Ishikawa (cell line): ENCODE measurements around the gene ZNF682.

ENCODE experiments used
- CEBPB ChIP-seq: IDR thresholded peaks from 2 replicates; pipeline ENCODE4 v1.6.1; 2012
- CREB1 ChIP-seq: IDR thresholded peaks from 2 replicates; pipeline ENCODE4 v1.6.1; 2012; ENCODE audit warnings: low read depth
- EGR1 ChIP-seq: IDR thresholded peaks from 2 replicates; pipeline ENCODE4 v1.6.1; 2012
- EP300 ChIP-seq: IDR thresholded peaks from 2 replicates; pipeline ENCODE4 v1.6.1; 2012; ENCODE audit warnings: borderline replicate concordance
- FOXM1 ChIP-seq: IDR thresholded peaks from 2 replicates; pipeline ENCODE4 v1.6.1; 2012; ENCODE audit warnings: low read depth, borderline replicate concordance
- NFIC ChIP-seq: IDR thresholded peaks from 2 replicates; pipeline ENCODE4 v1.6.1; 2012
- RAD21 ChIP-seq: IDR thresholded peaks from 2 replicates; pipeline ENCODE4 v1.6.1; 2012; ENCODE audit warnings: low read depth
- TAF1 ChIP-seq: IDR thresholded peaks from 2 replicates; pipeline ENCODE4 v1.6.1; 2012; ENCODE audit warnings: low read depth, mild to moderate bottlenecking
- TCF12 ChIP-seq: IDR thresholded peaks from 2 replicates; pipeline ENCODE4 v1.6.1; 2012; ENCODE audit warnings: low read depth
- TEAD4 ChIP-seq: IDR thresholded peaks from 2 replicates; pipeline ENCODE4 v1.6.1; 2012
- YY1 ChIP-seq: IDR thresholded peaks from 2 replicates; pipeline ENCODE4 v1.6.1; 2012; ENCODE audit warnings: low read depth
- ZBTB7A ChIP-seq: IDR thresholded peaks from 2 replicates; pipeline ENCODE4 v1.6.1; 2012; ENCODE audit warnings: low read depth
- TF ChIP-seq, protein P1 (sequence below): IDR thresholded peaks from 2 replicates; pipeline ENCODE4 v1.6.1; 2012
- TF ChIP-seq, protein P2 (sequence below): IDR thresholded peaks from 2 replicates; pipeline ENCODE4 v1.6.1; 2012
- TF ChIP-seq, protein P3 (sequence below): IDR thresholded peaks from 2 replicates; pipeline ENCODE4 v1.6.1; 2012; ENCODE audit warnings: low read depth, mild to moderate bottlenecking

Gene ZNF682

GRCh38 chr19:20028611-20029010, 10.7 kb downstream of the ZNF682 start:
- TF ChIP-seq YY1, result no peak
- no peak for TF ChIP-seq CEBPB
- no peak for TF ChIP-seq EGR1
- no peak for TF ChIP-seq RAD21
- no peak for TF ChIP-seq NFIC
- TF ChIP-seq TCF12, result no peak
- TF ChIP-seq TAF1, result no peak
- TF ChIP-seq CREB1, result no peak
- no peak for TF ChIP-seq ZBTB7A
- TF ChIP-seq, protein P1, sequence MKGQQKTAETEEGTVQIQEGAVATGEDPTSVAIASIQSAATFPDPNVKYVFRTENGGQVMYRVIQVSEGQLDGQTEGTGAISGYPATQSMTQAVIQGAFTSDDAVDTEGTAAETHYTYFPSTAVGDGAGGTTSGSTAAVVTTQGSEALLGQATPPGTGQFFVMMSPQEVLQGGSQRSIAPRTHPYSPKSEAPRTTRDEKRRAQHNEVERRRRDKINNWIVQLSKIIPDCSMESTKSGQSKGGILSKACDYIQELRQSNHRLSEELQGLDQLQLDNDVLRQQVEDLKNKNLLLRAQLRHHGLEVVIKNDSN, result no peak
- TF ChIP-seq FOXM1, result no peak
- TF ChIP-seq, protein P2, sequence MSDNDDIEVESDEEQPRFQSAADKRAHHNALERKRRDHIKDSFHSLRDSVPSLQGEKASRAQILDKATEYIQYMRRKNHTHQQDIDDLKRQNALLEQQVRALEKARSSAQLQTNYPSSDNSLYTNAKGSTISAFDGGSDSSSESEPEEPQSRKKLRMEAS, result no peak
- no peak for TF ChIP-seq TEAD4
- TF ChIP-seq, protein P3, sequence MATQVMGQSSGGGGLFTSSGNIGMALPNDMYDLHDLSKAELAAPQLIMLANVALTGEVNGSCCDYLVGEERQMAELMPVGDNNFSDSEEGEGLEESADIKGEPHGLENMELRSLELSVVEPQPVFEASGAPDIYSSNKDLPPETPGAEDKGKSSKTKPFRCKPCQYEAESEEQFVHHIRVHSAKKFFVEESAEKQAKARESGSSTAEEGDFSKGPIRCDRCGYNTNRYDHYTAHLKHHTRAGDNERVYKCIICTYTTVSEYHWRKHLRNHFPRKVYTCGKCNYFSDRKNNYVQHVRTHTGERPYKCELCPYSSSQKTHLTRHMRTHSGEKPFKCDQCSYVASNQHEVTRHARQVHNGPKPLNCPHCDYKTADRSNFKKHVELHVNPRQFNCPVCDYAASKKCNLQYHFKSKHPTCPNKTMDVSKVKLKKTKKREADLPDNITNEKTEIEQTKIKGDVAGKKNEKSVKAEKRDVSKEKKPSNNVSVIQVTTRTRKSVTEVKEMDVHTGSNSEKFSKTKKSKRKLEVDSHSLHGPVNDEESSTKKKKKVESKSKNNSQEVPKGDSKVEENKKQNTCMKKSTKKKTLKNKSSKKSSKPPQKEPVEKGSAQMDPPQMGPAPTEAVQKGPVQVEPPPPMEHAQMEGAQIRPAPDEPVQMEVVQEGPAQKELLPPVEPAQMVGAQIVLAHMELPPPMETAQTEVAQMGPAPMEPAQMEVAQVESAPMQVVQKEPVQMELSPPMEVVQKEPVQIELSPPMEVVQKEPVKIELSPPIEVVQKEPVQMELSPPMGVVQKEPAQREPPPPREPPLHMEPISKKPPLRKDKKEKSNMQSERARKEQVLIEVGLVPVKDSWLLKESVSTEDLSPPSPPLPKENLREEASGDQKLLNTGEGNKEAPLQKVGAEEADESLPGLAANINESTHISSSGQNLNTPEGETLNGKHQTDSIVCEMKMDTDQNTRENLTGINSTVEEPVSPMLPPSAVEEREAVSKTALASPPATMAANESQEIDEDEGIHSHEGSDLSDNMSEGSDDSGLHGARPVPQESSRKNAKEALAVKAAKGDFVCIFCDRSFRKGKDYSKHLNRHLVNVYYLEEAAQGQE, result no peak
- TF ChIP-seq EP300, result no peak

GRCh38 chr19:20005741-20006140, 33.6 kb downstream of the ZNF682 start:
- TF ChIP-seq CREB1, result no peak
- no peak for TF ChIP-seq EGR1
- TF ChIP-seq, protein P2, result no peak
- no peak for TF ChIP-seq NFIC
- no peak for TF ChIP-seq TCF12
- TF ChIP-seq, protein P1, result no peak
- no peak for TF ChIP-seq CEBPB
- TF ChIP-seq FOXM1, result no peak
- no peak for TF ChIP-seq TAF1
- TF ChIP-seq EP300, result no peak

- TF ChIP-seq, protein P3, result no peak
- TF ChIP-seq EGR1, result no peak
- no peak for TF ChIP-seq TEAD4
- no peak for TF ChIP-seq TCF12
- TF ChIP-seq CREB1, result no peak
- TF ChIP-seq RAD21, result no peak
- no peak for TF ChIP-seq TAF1
- TF ChIP-seq, protein P2, result no peak
- TF ChIP-seq FOXM1, result no peak
- no peak for TF ChIP-seq ZBTB7A
- no peak for TF ChIP-seq CEBPB
- TF ChIP-seq EP300, result no peak
- TF ChIP-seq NFIC, result no peak
- no peak for TF ChIP-seq YY1
- TF ChIP-seq, protein P1, result no peak
Measured at GRCh38 chr19:19997656-19998268, 41.5 kb downstream of the ZNF682 start.

GRCh38 chr19:19966862-19967261, 72.4 kb downstream of the ZNF682 start:
- TF ChIP-seq, protein P1, result no peak
- TF ChIP-seq ZBTB7A (no peak), EP300 (no peak), RAD21 (no peak), FOXM1 (no peak), EGR1 (no peak), NFIC (no peak), TCF12 (no peak), YY1 (no peak), TEAD4 (no peak), CREB1 (no peak), TAF1 (no peak), CEBPB (no peak)
- TF ChIP-seq, protein P3, result no peak
- TF ChIP-seq, protein P2, result no peak
